HFFc6 (cell line): ENCODE results near the gene ST14. TPM values are rescaled to one million over a fixed set of nuclear protein-coding genes. Genes with fewer than 3 reads are reported as not detected.

Experiments
- DNase-seq: peaks from one replicate; pipeline ENCODE4 v3.0.0-alpha.2; 2018
- H3K27ac Mint-ChIP-seq: 2 replicates; pipeline ENCODE4 v1.8.0; 2020; ENCODE audit warnings: mild to moderate bottlenecking, mixed read lengths
- H3K27me3 Mint-ChIP-seq: 2 replicates; pipeline ENCODE4 v1.8.0; 2021; ENCODE audit warnings: mild to moderate bottlenecking, moderate library complexity, mixed read lengths; ENCODE audit not compliant: insufficient read depth
- H3K36me3 Mint-ChIP-seq: 2 replicates; pipeline ENCODE4 v1.8.0; 2021; ENCODE audit warnings: low read depth, mixed read lengths
- H3K4me1 Mint-ChIP-seq: 2 replicates; pipeline ENCODE4 v1.8.0; 2020; ENCODE audit warnings: low read depth, mixed read lengths
- H3K4me3 Mint-ChIP-seq: 2 replicates; pipeline ENCODE4 v1.8.0; 2020; ENCODE audit warnings: mild to moderate bottlenecking, moderate library complexity, mixed read lengths
- H3K9me3 Mint-ChIP-seq: 2 replicates; pipeline ENCODE4 v1.8.0; 2020; ENCODE audit warnings: mild to moderate bottlenecking, mixed read lengths
- total RNA-seq, 6 experiments: library from RNA; stranded (reverse); fragmentation: NEBNext Ultra II Directional; extraction: Animal tissue kit (Norgen Biotek cat#: 25700); gene quantifications; 2 replicates in 1 of 6; 3 replicates in 5 of 6; pipeline ENCODE4 v1.2.3, GENCODE V29; 2021
- TF ChIP-seq, protein P1 (sequence below): fragments of 200-600 bp; sonication (generic); IDR thresholded peaks from 2 replicates; pipeline ENCODE4 v1.5.0; 2021; ENCODE audit warnings: antibody characterized with exemption, mild to moderate bottlenecking

ST14 gene
- total RNA-seq, 6 experiments from 2014 or later = not detected

DNA sequence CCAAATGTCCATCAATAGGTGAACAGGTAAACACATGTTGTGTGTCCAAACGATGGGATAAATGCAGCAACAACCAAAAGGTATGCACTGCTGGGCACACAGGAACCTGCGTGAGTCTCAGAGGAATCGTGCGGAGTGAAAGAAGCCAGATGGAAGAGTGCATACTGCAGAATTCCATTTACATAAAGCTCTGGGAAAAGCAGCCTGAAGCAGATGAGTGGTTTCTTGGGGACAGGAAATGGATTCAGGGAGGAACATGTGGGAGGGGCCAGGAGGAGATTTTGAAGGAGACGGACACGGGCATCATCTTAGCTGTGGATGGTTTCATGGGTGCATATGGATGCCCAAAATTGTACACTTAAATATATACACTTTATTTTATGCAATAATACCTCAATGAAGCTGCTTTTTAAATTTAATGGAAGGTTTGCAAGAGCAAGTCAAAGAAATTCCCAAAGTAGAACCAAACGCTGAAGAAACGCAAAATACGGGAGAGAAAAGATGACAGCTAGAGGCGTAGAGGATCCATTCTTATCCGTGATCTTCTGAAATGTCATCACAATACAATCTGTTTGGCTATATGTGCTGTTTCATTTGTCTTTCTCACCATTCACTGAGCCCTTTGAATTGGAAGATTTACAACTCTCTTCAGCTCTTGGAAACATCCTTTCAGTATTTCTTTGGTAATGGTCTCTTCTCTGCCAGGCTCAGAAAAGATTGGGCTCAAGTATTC is 24.5 kb downstream of the ST14 start:
- peaks cover 29% of the 10 kb centered on the region for H3K27me3 Mint-ChIP-seq
- no peak overlapping the region for H3K4me3 Mint-ChIP-seq
- H3K4me1 Mint-ChIP-seq = peaks cover 20% of the 10 kb centered on the region
- no peaks in the 10 kb centered on the region for H3K36me3 Mint-ChIP-seq
- H3K27ac Mint-ChIP-seq = no peak overlapping the region
- DNase-seq = no peak
- no peaks in the 10 kb centered on the region for H3K9me3 Mint-ChIP-seq
- TF ChIP-seq, protein P1, sequence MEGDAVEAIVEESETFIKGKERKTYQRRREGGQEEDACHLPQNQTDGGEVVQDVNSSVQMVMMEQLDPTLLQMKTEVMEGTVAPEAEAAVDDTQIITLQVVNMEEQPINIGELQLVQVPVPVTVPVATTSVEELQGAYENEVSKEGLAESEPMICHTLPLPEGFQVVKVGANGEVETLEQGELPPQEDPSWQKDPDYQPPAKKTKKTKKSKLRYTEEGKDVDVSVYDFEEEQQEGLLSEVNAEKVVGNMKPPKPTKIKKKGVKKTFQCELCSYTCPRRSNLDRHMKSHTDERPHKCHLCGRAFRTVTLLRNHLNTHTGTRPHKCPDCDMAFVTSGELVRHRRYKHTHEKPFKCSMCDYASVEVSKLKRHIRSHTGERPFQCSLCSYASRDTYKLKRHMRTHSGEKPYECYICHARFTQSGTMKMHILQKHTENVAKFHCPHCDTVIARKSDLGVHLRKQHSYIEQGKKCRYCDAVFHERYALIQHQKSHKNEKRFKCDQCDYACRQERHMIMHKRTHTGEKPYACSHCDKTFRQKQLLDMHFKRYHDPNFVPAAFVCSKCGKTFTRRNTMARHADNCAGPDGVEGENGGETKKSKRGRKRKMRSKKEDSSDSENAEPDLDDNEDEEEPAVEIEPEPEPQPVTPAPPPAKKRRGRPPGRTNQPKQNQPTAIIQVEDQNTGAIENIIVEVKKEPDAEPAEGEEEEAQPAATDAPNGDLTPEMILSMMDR = no peak

DNA sequence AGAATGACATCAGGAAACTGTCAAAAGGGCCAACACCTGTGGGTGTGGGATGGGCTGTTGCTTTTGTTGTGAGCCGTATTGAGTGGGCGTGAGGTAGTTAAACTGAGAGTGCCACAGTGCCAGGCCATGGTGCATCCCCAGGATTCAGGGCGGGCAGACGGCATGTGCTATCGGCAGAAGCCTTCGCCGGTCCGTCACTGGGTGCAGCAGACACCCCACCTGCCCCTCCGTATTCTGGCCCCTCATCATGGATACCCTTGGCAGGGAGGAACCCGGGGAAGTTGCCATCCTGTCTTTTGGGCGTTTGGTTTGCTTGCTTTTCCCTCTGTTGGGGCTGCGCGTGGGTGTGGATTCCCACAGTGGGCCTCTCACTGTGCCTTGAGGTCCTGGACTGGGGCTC is 27.5 kb downstream of the ST14 start:
- TF ChIP-seq, protein P1 = no peak
- no peak for DNase-seq
- peaks cover 37% of the 10 kb centered on the region for H3K27me3 Mint-ChIP-seq
- H3K36me3 Mint-ChIP-seq = no peaks in the 10 kb centered on the region
- H3K9me3 Mint-ChIP-seq = no peaks in the 10 kb centered on the region
- no peak overlapping the region for H3K27ac Mint-ChIP-seq
- H3K4me3 Mint-ChIP-seq = no peak overlapping the region
- peaks cover 4% of the 10 kb centered on the region for H3K4me1 Mint-ChIP-seq

DNA sequence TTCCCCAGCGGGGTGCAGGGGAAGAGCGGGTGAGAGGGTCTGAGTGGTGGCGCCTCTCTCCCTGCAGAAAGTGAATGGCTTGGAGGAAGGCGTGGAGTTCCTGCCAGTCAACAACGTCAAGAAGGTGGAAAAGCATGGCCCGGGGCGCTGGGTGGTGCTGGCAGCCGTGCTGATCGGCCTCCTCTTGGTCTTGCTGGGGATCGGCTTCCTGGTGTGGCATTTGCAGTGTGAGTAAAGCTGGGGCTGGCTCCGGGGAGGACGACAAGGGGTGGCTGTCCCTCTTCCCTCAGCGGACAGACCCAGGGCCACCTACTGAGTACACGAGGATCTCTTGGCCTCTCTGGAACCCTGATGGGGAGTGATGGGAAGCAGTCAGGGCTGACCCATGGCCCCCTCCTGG is 28.5 kb downstream of the ST14 start:
- TF ChIP-seq, protein P1 = no peak
- no peaks in the 10 kb centered on the region for H3K36me3 Mint-ChIP-seq
- no peak overlapping the region for H3K4me3 Mint-ChIP-seq
- no peaks in the 10 kb centered on the region for H3K4me1 Mint-ChIP-seq
- H3K27ac Mint-ChIP-seq = no peak overlapping the region
- peaks cover 37% of the 10 kb centered on the region for H3K27me3 Mint-ChIP-seq
- DNase-seq = no peak
- no peaks in the 10 kb centered on the region for H3K9me3 Mint-ChIP-seq

DNA sequence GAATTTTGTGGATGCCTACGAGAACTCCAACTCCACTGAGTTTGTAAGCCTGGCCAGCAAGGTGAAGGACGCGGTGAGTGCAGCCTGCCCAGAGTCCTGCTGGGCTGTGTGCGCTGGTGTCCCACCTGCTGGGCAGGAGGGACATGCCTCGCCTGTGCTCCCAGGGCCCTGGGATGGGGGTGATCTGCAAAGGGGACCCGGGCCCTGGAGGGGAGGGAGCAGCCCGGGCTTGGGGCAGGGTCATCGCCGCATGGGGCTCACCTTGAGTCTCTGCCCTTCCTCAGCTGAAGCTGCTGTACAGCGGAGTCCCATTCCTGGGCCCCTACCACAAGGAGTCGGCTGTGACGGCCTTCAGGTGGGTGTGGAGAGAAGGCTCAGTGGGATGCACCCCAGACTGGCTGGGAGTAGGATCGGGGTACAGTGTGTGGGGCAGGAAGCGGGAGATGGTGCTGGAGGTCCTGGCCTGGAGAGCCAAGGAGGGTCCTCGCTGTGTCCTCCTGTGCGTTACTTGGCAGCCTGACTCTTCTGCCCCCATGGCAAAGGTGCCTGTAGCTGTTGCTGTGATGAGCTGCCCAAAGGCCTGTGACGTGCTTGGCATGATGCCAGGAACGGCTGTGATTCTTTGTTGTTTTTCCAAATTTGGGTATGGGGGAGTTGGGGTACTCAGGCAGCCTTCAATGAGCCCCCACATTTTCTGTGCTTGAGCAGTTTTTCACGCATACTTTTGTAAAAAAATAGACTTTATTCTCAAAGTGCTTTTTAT is 29.2 kb downstream of the ST14 start:
- Mint-ChIP-seq H3K4me1 (no peaks in the 10 kb centered on the region), H3K36me3 (no peaks in the 10 kb centered on the region), H3K27ac (no peak overlapping the region), H3K27me3 (peaks cover 36% of the 10 kb centered on the region), H3K4me3 (no peak overlapping the region), H3K9me3 (no peaks in the 10 kb centered on the region)
- TF ChIP-seq, protein P1 = no peak
- no peak for DNase-seq

DNA sequence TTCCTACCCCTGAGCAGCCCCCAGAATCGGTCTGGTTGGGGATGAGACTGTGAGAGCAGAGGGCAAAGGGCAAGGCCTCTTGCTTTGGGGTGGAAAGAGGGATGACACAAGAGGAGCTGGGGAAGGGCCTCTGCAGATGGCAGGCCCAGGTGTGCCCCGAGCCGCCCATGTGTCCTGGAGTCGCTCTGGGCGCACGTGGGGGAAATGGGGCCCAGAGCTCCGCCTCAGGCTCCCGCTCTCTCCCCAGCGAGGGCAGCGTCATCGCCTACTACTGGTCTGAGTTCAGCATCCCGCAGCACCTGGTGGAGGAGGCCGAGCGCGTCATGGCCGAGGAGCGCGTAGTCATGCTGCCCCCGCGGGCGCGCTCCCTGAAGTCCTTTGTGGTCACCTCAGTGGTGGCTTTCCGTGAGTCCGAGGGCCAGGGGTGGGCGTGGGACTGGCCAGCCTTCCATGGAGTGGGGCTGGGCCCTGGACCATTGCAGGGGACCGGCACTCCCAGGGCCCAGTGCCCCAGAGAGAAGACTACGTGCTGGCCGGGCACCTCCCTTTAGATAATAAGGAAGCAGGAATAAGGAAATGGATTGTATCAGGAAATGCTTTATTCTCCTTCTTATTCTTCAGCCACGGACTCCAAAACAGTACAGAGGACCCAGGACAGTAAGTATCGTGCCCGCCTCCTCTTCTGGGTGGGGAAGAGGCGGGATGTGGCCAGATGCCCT is 30.1 kb downstream of the ST14 start:
- Mint-ChIP-seq H3K36me3 (no peaks in the 10 kb centered on the region), H3K4me3 (no peak overlapping the region), H3K4me1 (no peaks in the 10 kb centered on the region), H3K9me3 (no peaks in the 10 kb centered on the region), H3K27me3 (peaks cover 28% of the 10 kb centered on the region), H3K27ac (no peak overlapping the region)
- TF ChIP-seq, protein P1 = no peak
- no peak for DNase-seq
